ENCODE measurements around the gene NEURL1. TPM values are rescaled to one million over a fixed set of nuclear protein-coding genes. Genes with fewer than 3 reads are reported as not detected.
A peak's percentile ranks its signal among the peaks of the same experiment; 100 is the strongest.
"Not testable (repeated sequence)": the region's sequence is repeated elsewhere in the genome, so short reads cannot be mapped to it uniquely, and the experiment has no call there.

The NEURL1 gene
- total RNA-seq, 1 experiment from 2014 or later, result 0.84 TPM

DNA sequence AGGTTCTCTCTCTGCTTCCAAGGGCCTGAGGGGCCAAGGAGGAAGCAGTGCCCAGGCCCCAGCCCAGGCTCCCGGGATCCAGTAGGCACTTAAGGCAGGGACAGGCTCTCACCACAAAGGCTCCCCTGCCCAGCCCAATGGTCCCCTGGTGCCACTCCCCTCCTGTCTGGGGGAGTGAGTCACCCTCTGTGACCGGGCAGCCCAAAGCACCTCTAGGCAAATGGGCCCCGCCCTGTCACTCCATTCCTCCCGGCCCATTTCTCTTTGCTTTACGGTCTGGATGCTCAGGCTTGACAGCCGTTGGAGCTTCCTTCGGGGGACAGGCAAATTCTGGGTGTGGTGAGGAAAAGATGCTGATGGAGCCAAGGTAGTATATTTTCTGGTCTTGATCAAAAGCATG, 14.4 kb upstream of the NEURL1 start, which contains the start of gene CALHM3:
Gene CALHM3 (minus strand): TSS at position 106 of the 400 bp plus-strand sequence. CDS start 208 bp downstream, outside the sequence.
- peak; percentile 41 to 62 for DNase-seq
- Mint-ChIP-seq H3K9me3 (ENCODE audit: unreplicated experiment) (no peaks in the 10 kb centered on the region), H3K27me3 (ENCODE audit: insufficient read depth, unreplicated experiment) (no peaks in the 10 kb centered on the region), H3K4me1 (ENCODE audit: low read depth, unreplicated experiment) (no peaks in the 10 kb centered on the region), H3K36me3 (ENCODE audit: insufficient read depth, unreplicated experiment) (no peaks in the 10 kb centered on the region), H3K27ac (ENCODE audit: unreplicated experiment) (no peak within 1 kb of the TSS), H3K4me3 (ENCODE audit: unreplicated experiment) (no peak within 1 kb of the TSS)
- intact Hi-C loops (cut with micrococcal nuclease; ENCODE audit: unreplicated experiment), result no loop called here
- no peak within 1 kb of the TSS for H3K4me3 ChIP-seq (ENCODE audit: low read depth, low read length)
- TF ChIP-seq, protein P1, sequence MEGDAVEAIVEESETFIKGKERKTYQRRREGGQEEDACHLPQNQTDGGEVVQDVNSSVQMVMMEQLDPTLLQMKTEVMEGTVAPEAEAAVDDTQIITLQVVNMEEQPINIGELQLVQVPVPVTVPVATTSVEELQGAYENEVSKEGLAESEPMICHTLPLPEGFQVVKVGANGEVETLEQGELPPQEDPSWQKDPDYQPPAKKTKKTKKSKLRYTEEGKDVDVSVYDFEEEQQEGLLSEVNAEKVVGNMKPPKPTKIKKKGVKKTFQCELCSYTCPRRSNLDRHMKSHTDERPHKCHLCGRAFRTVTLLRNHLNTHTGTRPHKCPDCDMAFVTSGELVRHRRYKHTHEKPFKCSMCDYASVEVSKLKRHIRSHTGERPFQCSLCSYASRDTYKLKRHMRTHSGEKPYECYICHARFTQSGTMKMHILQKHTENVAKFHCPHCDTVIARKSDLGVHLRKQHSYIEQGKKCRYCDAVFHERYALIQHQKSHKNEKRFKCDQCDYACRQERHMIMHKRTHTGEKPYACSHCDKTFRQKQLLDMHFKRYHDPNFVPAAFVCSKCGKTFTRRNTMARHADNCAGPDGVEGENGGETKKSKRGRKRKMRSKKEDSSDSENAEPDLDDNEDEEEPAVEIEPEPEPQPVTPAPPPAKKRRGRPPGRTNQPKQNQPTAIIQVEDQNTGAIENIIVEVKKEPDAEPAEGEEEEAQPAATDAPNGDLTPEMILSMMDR (IDR thresholded peaks at IDR 0.05; ENCODE audit: insufficient read depth in 1 of 2, low read depth in 1 of 2, low read length in 1 of 2, severe bottlenecking in 1 of 2, unreplicated experiment in 1 of 2), result no peak
- ChIA-PET POLR2A (no interaction called here), CTCF (no interaction called here)
- H3K9me3 ChIP-seq, result no peaks in the 10 kb centered on the region
- no TSS peak for BruUV-seq (replicated peaks)
- no peaks in the 10 kb centered on the region for H3K4me1 ChIP-seq
- no peaks in the 10 kb centered on the region for H3K27me3 ChIP-seq (replicated peaks; ENCODE audit: control insufficient read depth, insufficient read depth, low read length)
- no peaks in the 10 kb centered on the region for H3K36me3 ChIP-seq (ENCODE audit: control insufficient read depth, insufficient read depth, low read length)

DNA sequence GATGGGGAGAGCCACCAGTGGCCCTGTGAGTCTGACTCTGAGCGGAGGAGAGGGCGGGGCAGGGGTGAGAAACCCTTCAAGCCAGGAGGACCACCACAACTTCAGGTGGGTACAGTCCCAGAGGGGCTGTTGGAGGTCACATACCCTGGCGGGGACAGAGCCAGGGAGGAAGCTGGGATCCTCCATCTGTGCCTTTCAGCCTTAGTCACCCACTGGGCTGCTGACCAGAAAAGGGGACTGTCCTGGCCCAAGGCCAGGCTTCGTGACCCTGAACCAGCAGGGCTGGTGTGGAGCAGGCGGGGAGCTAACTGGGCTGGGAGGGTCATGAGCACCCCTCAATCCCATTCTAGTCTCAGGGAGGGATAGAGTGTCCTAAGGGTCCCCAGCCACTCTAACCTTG, 13.0 kb upstream of the NEURL1 start:
- intact Hi-C loops (cut with micrococcal nuclease; ENCODE audit: unreplicated experiment), result no loop called here
- Histone ChIP-seq H3K27me3 (replicated peaks; ENCODE audit: control insufficient read depth, insufficient read depth, low read length) (no peaks in the 10 kb centered on the region), H3K4me1 (no peaks in the 10 kb centered on the region), H3K4me3 (ENCODE audit: low read depth, low read length) (no peak overlapping the region), H3K36me3 (ENCODE audit: control insufficient read depth, insufficient read depth, low read length) (no peaks in the 10 kb centered on the region), H3K9me3 (no peaks in the 10 kb centered on the region)
- BruUV-seq (replicated peaks), result no TSS peak
- Mint-ChIP-seq H3K27me3 (ENCODE audit: insufficient read depth, unreplicated experiment) (no peaks in the 10 kb centered on the region), H3K36me3 (ENCODE audit: insufficient read depth, unreplicated experiment) (no peaks in the 10 kb centered on the region), H3K4me1 (ENCODE audit: low read depth, unreplicated experiment) (no peaks in the 10 kb centered on the region), H3K4me3 (ENCODE audit: unreplicated experiment) (no peak overlapping the region), H3K9me3 (ENCODE audit: unreplicated experiment) (no peaks in the 10 kb centered on the region), H3K27ac (ENCODE audit: unreplicated experiment) (no peak overlapping the region)
- TF ChIP-seq, protein P1 (IDR thresholded peaks at IDR 0.05; ENCODE audit: insufficient read depth in 1 of 2, low read depth in 1 of 2, low read length in 1 of 2, severe bottlenecking in 1 of 2, unreplicated experiment in 1 of 2), result no peak
- ChIA-PET CTCF (no interaction called here), POLR2A (no interaction called here)
- no peak for DNase-seq

DNA sequence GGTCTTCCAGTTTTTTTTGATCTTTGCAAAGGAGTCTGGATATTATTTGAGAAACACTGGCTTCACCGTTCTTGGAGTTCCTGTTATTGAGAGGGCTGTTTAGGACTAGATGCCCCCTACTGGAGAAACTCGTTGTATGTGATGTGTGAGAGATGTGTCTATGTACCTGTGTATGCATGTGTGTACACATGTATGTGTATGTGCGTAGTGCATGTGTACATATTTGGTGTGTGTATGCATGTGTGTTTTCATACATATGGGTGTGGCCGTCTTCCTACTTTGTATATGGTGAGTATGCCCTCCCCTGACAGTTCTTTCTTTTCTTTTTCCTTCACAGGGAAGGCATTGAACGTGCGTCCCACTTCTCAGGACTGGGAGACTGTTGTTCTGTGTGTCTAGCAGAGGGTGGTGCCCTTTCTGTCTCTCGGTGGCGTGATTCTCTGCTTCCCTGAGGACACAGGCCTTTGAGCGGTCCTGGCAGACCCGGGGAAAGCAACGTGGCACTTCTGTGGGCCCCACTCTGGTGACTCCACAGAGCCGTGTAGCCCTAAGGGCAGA, 11.5 kb upstream of the NEURL1 start:
- no peak overlapping the region for H3K4me3 ChIP-seq (ENCODE audit: low read depth, low read length)
- intact Hi-C loops (cut with micrococcal nuclease; ENCODE audit: unreplicated experiment), result no loop called here
- no TSS peak for BruUV-seq (replicated peaks)
- no peaks in the 10 kb centered on the region for H3K27me3 Mint-ChIP-seq (ENCODE audit: insufficient read depth, unreplicated experiment)
- no peak overlapping the region for H3K4me3 Mint-ChIP-seq (ENCODE audit: unreplicated experiment)
- CTCF ChIA-PET, result no interaction called here
- no peaks in the 10 kb centered on the region for H3K36me3 ChIP-seq (ENCODE audit: control insufficient read depth, insufficient read depth, low read length)
- no peaks in the 10 kb centered on the region for H3K9me3 ChIP-seq
- TF ChIP-seq, protein P1 (IDR thresholded peaks at IDR 0.05; ENCODE audit: insufficient read depth in 1 of 2, low read depth in 1 of 2, low read length in 1 of 2, severe bottlenecking in 1 of 2, unreplicated experiment in 1 of 2), result peak; percentile 62 to 72
- POLR2A ChIA-PET, result no interaction called here
- H3K36me3 Mint-ChIP-seq (ENCODE audit: insufficient read depth, unreplicated experiment), result no peaks in the 10 kb centered on the region
- no peak overlapping the region for H3K27ac Mint-ChIP-seq (ENCODE audit: unreplicated experiment)
- H3K27me3 ChIP-seq (replicated peaks; ENCODE audit: control insufficient read depth, insufficient read depth, low read length), result no peaks in the 10 kb centered on the region
- DNase-seq, result peak in 1 of 2 experiments; percentile 57
- no peaks in the 10 kb centered on the region for H3K4me1 Mint-ChIP-seq (ENCODE audit: low read depth, unreplicated experiment)
- no peaks in the 10 kb centered on the region for H3K9me3 Mint-ChIP-seq (ENCODE audit: unreplicated experiment)
- no peaks in the 10 kb centered on the region for H3K4me1 ChIP-seq

DNA sequence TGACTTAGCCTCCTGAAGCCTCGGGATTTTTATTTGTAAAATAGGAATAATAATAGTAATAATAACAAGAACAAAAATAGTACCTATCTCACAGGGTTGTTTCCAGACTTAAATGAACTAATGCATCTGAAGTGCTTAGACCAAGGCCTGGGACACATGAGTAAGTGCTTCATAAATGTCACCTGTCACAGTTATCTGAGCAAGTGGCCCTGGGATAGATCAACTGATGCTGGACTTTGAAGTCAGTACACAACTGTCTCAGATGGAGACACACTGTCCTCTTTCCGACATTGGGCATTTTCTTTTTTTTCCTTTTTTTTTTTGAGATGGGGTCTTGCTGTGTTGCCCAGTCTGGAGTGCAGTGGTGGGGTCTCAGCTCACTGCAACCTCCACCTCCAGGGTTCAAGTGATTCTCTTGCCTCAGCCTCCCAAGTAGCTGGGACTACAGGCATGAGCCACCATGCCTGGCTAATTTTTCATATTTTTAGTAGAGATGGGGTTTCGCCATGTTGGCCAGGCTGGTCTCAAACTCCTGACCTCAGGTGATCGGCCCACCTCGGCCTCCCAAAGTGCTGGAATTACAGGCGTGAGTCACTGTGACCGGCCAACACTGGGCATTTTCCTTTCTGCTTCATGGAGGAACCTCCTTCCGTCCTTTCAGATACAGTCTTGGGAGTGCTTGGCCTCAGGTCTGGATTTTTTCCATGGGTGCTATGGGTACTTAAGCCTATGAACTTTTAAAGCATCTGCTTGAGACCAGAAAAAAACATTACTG, 6.7 kb upstream of the NEURL1 start:
- H3K27me3 ChIP-seq (replicated peaks; ENCODE audit: control insufficient read depth, insufficient read depth, low read length); H3K36me3 ChIP-seq (ENCODE audit: control insufficient read depth, insufficient read depth, low read length); H3K4me1 ChIP-seq; POLR2A ChIA-PET; H3K4me1 Mint-ChIP-seq (ENCODE audit: low read depth, unreplicated experiment); DNase-seq; H3K4me3 Mint-ChIP-seq (ENCODE audit: unreplicated experiment); H3K9me3 ChIP-seq; BruUV-seq (replicated peaks); H3K36me3 Mint-ChIP-seq (ENCODE audit: insufficient read depth, unreplicated experiment); H3K27ac Mint-ChIP-seq (ENCODE audit: unreplicated experiment); H3K9me3 Mint-ChIP-seq (ENCODE audit: unreplicated experiment); H3K4me3 ChIP-seq (ENCODE audit: low read depth, low read length); H3K27me3 Mint-ChIP-seq (ENCODE audit: insufficient read depth, unreplicated experiment): not testable (repeated sequence)
- CTCF ChIA-PET, result interaction anchor here (1.8 kb wide), 1 partner anchor 70 kb away, joined by 7 read pairs; no protein-coding TSS in a partner anchor
- intact Hi-C loops (cut with micrococcal nuclease; ENCODE audit: unreplicated experiment), result loop anchor here (5.0 kb wide), 2 partner anchors 35 to 105 kb away; partner anchors contain the start of gene CALHM2

All from Caco-2 (cell line).